Left kidney (tissue), 2 donors: ENCODE data around the gene SLC27A4. TPM values are rescaled to one million over a fixed set of nuclear protein-coding genes. Genes with fewer than 3 reads are reported as not detected.

Experiments used
- DNase-seq: peaks from one replicate; pipeline ENCODE4 v3.0.0-alpha.2; 2013
- polyA plus RNA-seq: library from polyadenylated mRNA; unstranded; fragments of 120-200 nt; gene quantifications from one replicate; pipeline ENCODE4 v1.2.1, GENCODE V29; 2013; ENCODE audit not compliant: insufficient read length

Gene SLC27A4
- polyA plus RNA-seq, 1 donor: 16.7 TPM

GRCh38 chr9:128361986-128362646 lies 21.8 kb downstream of the SLC27A4 start:
- peak; percentile 85 for DNase-seq

GRCh38 chr9:128362774-128363173 lies 22.4 kb downstream of the SLC27A4 start:
- DNase-seq: no peak

GRCh38 chr9:128365525-128365924 lies 25.2 kb downstream of the SLC27A4 start:
- DNase-seq: no peak

- DNase-seq: no peak
These were observed 28.8 kb downstream of the SLC27A4 start for GRCh38 chr9:128369024-128369706.

- DNase-seq: no peak
These were observed 30.0 kb downstream of the SLC27A4 start for GRCh38 chr9:128370367-128370751.

GRCh38 chr9:128370752-128371629 lies 30.7 kb downstream of the SLC27A4 start, which contains the start of gene URM1:
URM1 (plus strand) TSS chr9:128371374; CDS start chr9:128371381, 7 bp downstream.
- peak; percentile 96 for DNase-seq

GRCh38 chr9:128371630-128372117 lies 31.3 kb downstream of the SLC27A4 start:
- DNase-seq: no peak

- DNase-seq: no peak
These were observed 31.9 kb downstream of the SLC27A4 start for GRCh38 chr9:128372188-128372641.

- no peak for DNase-seq
These were observed 32.5 kb downstream of the SLC27A4 start for GRCh38 chr9:128372784-128373183.

- no peak for DNase-seq
These were observed 33.9 kb downstream of the SLC27A4 start for GRCh38 chr9:128374221-128374675.

- DNase-seq: no peak
These were observed 35.5 kb downstream of the SLC27A4 start for GRCh38 chr9:128375865-128376264.

- DNase-seq: no peak
These were observed 41.9 kb downstream of the SLC27A4 start for GRCh38 chr9:128382261-128382660.

GRCh38 chr9:128383007-128383753 lies 42.9 kb downstream of the SLC27A4 start:
- no peak for DNase-seq

GRCh38 chr9:128383791-128384190 lies 43.5 kb downstream of the SLC27A4 start:
- no peak for DNase-seq

GRCh38 chr9:128384801-128385495 lies 44.6 kb downstream of the SLC27A4 start:
- DNase-seq: no peak

GRCh38 chr9:128385496-128386460 lies 45.5 kb downstream of the SLC27A4 start:
- DNase-seq: no peak

GRCh38 chr9:128388150-128388549 lies 47.8 kb downstream of the SLC27A4 start:
- DNase-seq: no peak

GRCh38 chr9:128389395-128390149 lies 49.2 kb downstream of the SLC27A4 start:
- DNase-seq: no peak
